Ovary (tissue), 3 donors: ENCODE results near the gene IL12RB1.

Experiments used
- CTCF ChIP-seq, 3 donors: fragments of 450-650 bp in 2 of 3; fragments of 200-600 bp in 1 of 3; IDR thresholded peaks; one replicate each; pipeline versions ENCODE4 v1.5.1 to v1.8.0; 2016 to 2022; ENCODE audit warnings: antibody characterized with exemption in 3 of 3, mild to moderate bottlenecking in 1 of 3
- EP300 ChIP-seq: sonication (generic); formaldehyde crosslinking; IDR thresholded peaks from one replicate; pipeline ENCODE4 v1.6.1; 2017; ENCODE audit warnings: antibody characterized with exemption
- donor health status: DM: no; HTN: no; CAD: no.

- TF ChIP-seq CTCF (IDR thresholded peaks at IDR 0.05): no peak
- TF ChIP-seq EP300: no peak
These were observed 45.3 kb upstream of the IL12RB1 start for GRCh38 chr19:18131841-18132596.
